Measurements from ENCODE around the gene SKIC2. TPM values are rescaled to one million over a fixed set of nuclear protein-coding genes. Genes with fewer than 3 reads are reported as not detected.

Gene SKIC2
- total RNA-seq, 1 experiment from 2014 or later: 68.0 TPM

GRCh38 chr6:31952890-31953289 is 6.1 kb upstream of the SKIC2 start:
- ATAC-seq (no peak), DNase-seq (ENCODE audit: low read depth, low spot score) (no peak)
- ChIA-PET CTCF (interaction anchor here (0.8 to 1.9 kb wide), 13 partner anchors 11 to 406 kb away, joined by 3 to 11 read pairs (median 4); partner anchors contain the start of genes ATP6V1G2, DXO, LY6G5C and ZBTB12), RAD21 (ENCODE audit: low non-redundant PET in 1 of 2, low total read pairs in 2 of 2, uncharacterized antibody in 2 of 2, unreplicated experiment in 2 of 2) (interaction anchor here (0.9 to 1.6 kb wide), 3 partner anchors 51 to 180 kb away, joined by 3 to 4 read pairs (median 3); partner anchors contain the start of gene ZBTB12 (in 1 of the 2)), POLR2A (interaction anchor here (1.0 to 1.3 kb wide), 3 partner anchors 19 to 126 kb away, joined by 3 to 7 read pairs (median 6); partner anchors contain the start of genes DXO and HSPA1B)
- TF ChIP-seq ZBTB33 (IDR thresholded peaks at IDR 0.05; ENCODE audit: extremely low read depth, insufficient replicate concordance, low read length): no peak
- no peak for TF ChIP-seq ATF3 (IDR thresholded peaks at IDR 0.05)
- TF ChIP-seq POLR2AphosphoS5 (IDR thresholded peaks at IDR 0.05; ENCODE audit: low read depth, low read length): no peak
- no peak for TF ChIP-seq EGR1 (IDR thresholded peaks at IDR 0.05; ENCODE audit: low read depth)
- TF ChIP-seq REST (IDR thresholded peaks at IDR 0.05; ENCODE audit: low read depth): no peak
- no peak for TF ChIP-seq SRF (IDR thresholded peaks at IDR 0.05; ENCODE audit: low read depth)
- TF ChIP-seq MAX (IDR thresholded peaks at IDR 0.05): no peak
- TF ChIP-seq ELF1 (IDR thresholded peaks at IDR 0.05; ENCODE audit: borderline replicate concordance, low read depth): no peak
- H4K20me1 ChIP-seq (ENCODE audit: insufficient read depth): no peaks in the 10 kb centered on the region
- H3K4me3 ChIP-seq (replicated peaks in 1 of 2; ENCODE audit: low read depth in 1 of 2, low read length in 2 of 2): no peak overlapping the region
- no TSS peak for BruUV-seq (replicated peaks)
- no peak overlapping the region for H3K4me2 ChIP-seq (ENCODE audit: low read length)
- H3K9me2 ChIP-seq (ENCODE audit: insufficient read depth): no peaks in the 10 kb centered on the region; the same call in 1 of the 2 replicates
- peaks cover 26 to 51% of the 10 kb centered on the region in 2 experiments for H3K36me3 ChIP-seq (ENCODE audit: control insufficient read depth in 1 of 2, insufficient read depth in 2 of 2, low read length in 2 of 2)
- H3K9me3 ChIP-seq (ENCODE audit: control insufficient read depth in 1 of 2, insufficient read depth in 1 of 2, low read depth in 1 of 2, low read length in 2 of 2): no peaks in the 10 kb centered on the region
- no peak overlapping the region for H3K9ac ChIP-seq (ENCODE audit: low read length)
- H3K27ac ChIP-seq (ENCODE audit: low read depth, low read length): 0 out of 2 replicates have a peak overlapping the region, but pooled peaks have one; percentile 19
- intact Hi-C loops (cut with micrococcal nuclease): loop anchor here (1.0 to 2.0 kb wide), 2 partner anchors 50 to 273 kb away; partner anchors contain the start of gene ZBTB12
- H3K79me2 ChIP-seq (ENCODE audit: insufficient read depth, low read length): peaks cover 16% of the 10 kb centered on the region
- peaks cover 6 to 21% of the 10 kb centered on the region in 2 experiments for H3K4me1 ChIP-seq (ENCODE audit: control insufficient read depth in 1 of 2, insufficient read depth in 2 of 2, low read length in 2 of 2)
- H2AFZ ChIP-seq (ENCODE audit: low read depth, low read length, poor library complexity, severe bottlenecking): no peak overlapping the region
- no peaks in the 10 kb centered on the region for H3K27me3 ChIP-seq (ENCODE audit: insufficient read depth, low read length)

Measured in HCT116 (cell line).